Measurements from ENCODE around the gene FLNC. TPM values are rescaled to one million over a fixed set of nuclear protein-coding genes. Genes with fewer than 3 reads are reported as not detected.
A peak's percentile ranks its signal among the peaks of the same experiment; 100 is the strongest.

The FLNC gene
- total and polyA plus RNA-seq, 2 of the 4 experiments (the other 2 are of a cell fraction) = 116 to 154 TPM

DNA sequence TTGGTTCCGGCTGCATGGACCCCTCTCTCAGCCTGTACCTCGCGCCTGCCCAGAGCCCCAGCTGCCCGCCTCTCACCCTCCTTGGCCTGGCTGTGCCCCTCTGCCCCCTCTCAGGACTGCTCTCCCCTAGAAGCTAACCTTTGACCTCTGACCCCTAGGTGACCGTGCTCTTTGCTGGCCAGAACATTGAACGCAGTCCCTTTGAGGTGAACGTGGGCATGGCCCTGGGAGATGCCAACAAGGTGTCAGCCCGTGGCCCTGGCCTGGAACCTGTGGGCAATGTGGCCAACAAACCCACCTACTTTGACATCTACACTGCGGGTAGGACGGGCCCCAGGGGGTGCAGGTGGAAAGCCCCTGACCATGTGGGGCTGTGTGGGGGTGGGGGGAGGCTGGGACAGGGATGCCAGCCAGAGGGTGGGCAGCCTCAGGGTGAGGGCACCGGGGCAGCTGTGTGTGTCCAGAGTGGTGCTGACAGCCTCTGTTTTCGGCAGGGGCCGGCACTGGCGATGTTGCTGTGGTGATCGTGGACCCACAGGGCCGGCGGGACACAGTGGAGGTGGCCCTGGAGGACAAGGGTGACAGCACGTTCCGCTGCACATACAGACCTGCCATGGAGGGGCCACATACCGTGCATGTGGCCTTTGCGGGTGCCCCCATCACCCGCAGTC is 8.0 kb downstream of the FLNC start:
- H3K18ac ChIP-seq (ENCODE audit: low read depth, low read length) = no peak overlapping the region
- H4K91ac ChIP-seq (ENCODE audit: insufficient read depth, low read depth, low read length) = no peak overlapping the region
- H3K36me3 ChIP-seq (ENCODE audit: control insufficient read depth, insufficient read depth, low read length) = peaks cover 81% of the 10 kb centered on the region
- H2AK9ac ChIP-seq (replicated peaks; ENCODE audit: low read depth, low read length, poor library complexity) = no peak overlapping the region
- ChIA-PET POLR2A (ENCODE audit: unreplicated experiment) (no interaction called here), CTCF (no interaction called here)
- no peak overlapping the region for H2BK5ac ChIP-seq (ENCODE audit: low read depth, low read length, poor library complexity, severe bottlenecking)
- H4K20me1 ChIP-seq (ENCODE audit: insufficient read depth, low read length) = peaks cover 100% of the 10 kb centered on the region
- H3K56ac ChIP-seq (ENCODE audit: extremely low read depth, insufficient read depth, low read length) = no peak overlapping the region
- H3K4me2 ChIP-seq (ENCODE audit: low read depth, low read length) = no peak overlapping the region
- no peak overlapping the region for H2BK15ac ChIP-seq (ENCODE audit: low read depth, low read length)
- TF ChIP-seq RAD21 (IDR thresholded peaks at IDR 0.05; ENCODE audit: low read length) (no peak), FOS (IDR thresholded peaks at IDR 0.05; ENCODE audit: low read depth, low read length) (no peak), CHD1 (IDR thresholded peaks at IDR 0.05; ENCODE audit: low read depth, low read length) (no peak), CTCF (conservative IDR thresholded peaks at IDR 0.05; ENCODE audit: low read depth, low read length) (no peak), MAZ (IDR thresholded peaks at IDR 0.05; ENCODE audit: borderline replicate concordance, low read depth, low read length) (no peak), RCOR1 (IDR thresholded peaks at IDR 0.05; ENCODE audit: insufficient replicate concordance, low read length) (no peak), ELK1 (IDR thresholded peaks at IDR 0.05; ENCODE audit: borderline replicate concordance, low read depth, low read length) (no peak), SMC3 (IDR thresholded peaks at IDR 0.05; ENCODE audit: low read depth, low read length) (no peak), POLR2A (IDR thresholded peaks at IDR 0.05; ENCODE audit: low read depth, low read length) (no peak), BHLHE40 (IDR thresholded peaks at IDR 0.05; ENCODE audit: low read depth, low read length) (no peak), RFX5 (IDR thresholded peaks at IDR 0.05; ENCODE audit: low read depth, low read length) (no peak), MXI1 (IDR thresholded peaks at IDR 0.05; ENCODE audit: borderline replicate concordance, low read depth, low read length) (no peak), CEBPB (IDR thresholded peaks at IDR 0.05; ENCODE audit: low read depth, low read length) (no peak), MAFK (IDR thresholded peaks at IDR 0.05; ENCODE audit: low read depth, low read length) (no peak), NFE2L2 (IDR thresholded peaks at IDR 0.05; ENCODE audit: low read depth, low read length) (no peak)
- TF ChIP-seq, protein P1, sequence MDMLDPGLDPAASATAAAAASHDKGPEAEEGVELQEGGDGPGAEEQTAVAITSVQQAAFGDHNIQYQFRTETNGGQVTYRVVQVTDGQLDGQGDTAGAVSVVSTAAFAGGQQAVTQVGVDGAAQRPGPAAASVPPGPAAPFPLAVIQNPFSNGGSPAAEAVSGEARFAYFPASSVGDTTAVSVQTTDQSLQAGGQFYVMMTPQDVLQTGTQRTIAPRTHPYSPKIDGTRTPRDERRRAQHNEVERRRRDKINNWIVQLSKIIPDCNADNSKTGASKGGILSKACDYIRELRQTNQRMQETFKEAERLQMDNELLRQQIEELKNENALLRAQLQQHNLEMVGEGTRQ (IDR thresholded peaks at IDR 0.05; ENCODE audit: low read depth, low read length) = no peak
- no peak overlapping the region for H3K23ac ChIP-seq (ENCODE audit: low read depth, low read length)
- H3K4me1 ChIP-seq (ENCODE audit: control insufficient read depth, insufficient read depth, low read length) = peaks cover 22% of the 10 kb centered on the region
- H4K5ac ChIP-seq (ENCODE audit: low read depth, low read length) = no peak overlapping the region
- H3K79me1 ChIP-seq (ENCODE audit: low read depth in 1 of 2, low read length in 2 of 2) = peaks cover 24 to 89% of the 10 kb centered on the region in 2 experiments
- no peak overlapping the region for H2BK120ac ChIP-seq (ENCODE audit: low read depth, low read length)
- no peak overlapping the region for H3K14ac ChIP-seq (replicated peaks; ENCODE audit: low read depth, low read length)
- H3K4ac ChIP-seq (ENCODE audit: low read depth, low read length) = no peak overlapping the region
- in situ Hi-C loops (cut with MboI; ENCODE audit: low sequenced_read_pairs) = no loop called here
- no TSS peak for BruUV-seq (replicated peaks)
- H3K9ac ChIP-seq (ENCODE audit: low read depth, low read length) = no peak overlapping the region
- no peak overlapping the region for H2BK20ac ChIP-seq (ENCODE audit: low read depth, low read length)
- no peaks in the 10 kb centered on the region for H3K9me3 ChIP-seq (ENCODE audit: control insufficient read depth, insufficient read depth, low read length)
- H2AK5ac ChIP-seq (ENCODE audit: low read depth, low read length) = no peak overlapping the region
- no peak overlapping the region for H3K27ac ChIP-seq (ENCODE audit: insufficient read depth, low read length)
- H3K4me3 ChIP-seq (ENCODE audit: insufficient read depth, low read depth, low read length) = no peak overlapping the region
- intact Hi-C loops (cut with micrococcal nuclease) = no loop called here
- 89% methylated on average over 8 of the region's 22 CpGs; no CpG with 5 or more reads in 1 of the 2 experiments for WGBS, 2 experiments (ENCODE audit: extremely low coverage in 2 of 2, insufficient read length in 1 of 2)
- H3K27me3 ChIP-seq (ENCODE audit: control insufficient read depth, insufficient read depth, low read length) = no peaks in the 10 kb centered on the region
- peak overlapping the region; percentile 39 for H2AFZ ChIP-seq (replicated peaks; ENCODE audit: low read length, poor library complexity)
- no peak for DNase-seq
- ATAC-seq (ENCODE audit: low read depth) = no peak
- dilution Hi-C loops (cut with HindIII; ENCODE audit: low sequenced_read_pairs, unreplicated experiment) = no loop called here
- no peaks in the 10 kb centered on the region; the same call in 1 of the 2 replicates for H3K9me1 ChIP-seq (ENCODE audit: insufficient read depth, low read length)
- H4K8ac ChIP-seq (ENCODE audit: low read depth in 2 of 2, low read length in 2 of 2) = no peak overlapping the region

All from IMR-90 (cell line).